GM18868 (cell line): ENCODE results near the gene STN1.
A peak's percentile ranks its signal among the peaks of the same experiment; 100 is the strongest.

Experiments used
- ATAC-seq: cut with Tn5 transposase; IDR thresholded peaks from one replicate; pipeline ENCODE4 v1.9.1; 2021; ENCODE audit warnings: mild to moderate bottlenecking, moderate library complexity; ENCODE audit not compliant: unreplicated experiment

STN1 gene

DNA sequence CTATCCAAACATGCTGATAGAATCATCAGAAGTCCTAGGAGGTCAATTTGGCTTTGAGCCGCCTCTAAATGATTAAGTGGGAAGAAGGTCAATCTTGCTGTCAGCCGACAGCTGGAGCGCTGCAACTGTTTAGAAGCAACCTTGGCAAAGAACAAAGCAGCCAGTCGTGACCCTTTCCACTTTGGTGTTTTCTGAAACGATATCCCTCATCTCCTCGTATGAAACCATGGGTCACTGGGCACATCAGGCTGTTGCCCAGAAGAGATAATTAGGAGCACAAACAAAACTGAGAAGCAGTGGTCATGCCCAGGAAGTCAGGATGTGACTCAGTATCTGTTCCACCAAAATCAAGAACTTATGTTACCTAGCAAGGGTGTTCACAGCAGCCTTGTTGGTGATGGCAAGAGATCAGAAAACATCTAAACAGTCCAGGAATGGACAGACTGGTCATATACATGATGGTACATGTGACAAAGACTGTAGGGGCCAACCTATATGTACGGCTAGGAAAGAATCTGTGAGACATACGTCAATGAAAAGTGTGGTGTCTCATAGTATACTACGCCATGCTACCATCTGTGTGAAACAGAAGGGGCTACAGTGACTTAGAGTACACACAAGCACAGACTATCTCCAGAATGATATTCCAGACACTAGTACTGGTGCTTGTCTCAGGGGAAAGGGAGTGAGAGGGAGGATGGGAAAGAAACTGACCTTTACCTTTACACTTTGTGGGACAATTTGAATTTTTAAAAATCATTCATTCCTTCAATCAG lies 22.4 kb downstream of the STN1 start:
- no peak for ATAC-seq

DNA sequence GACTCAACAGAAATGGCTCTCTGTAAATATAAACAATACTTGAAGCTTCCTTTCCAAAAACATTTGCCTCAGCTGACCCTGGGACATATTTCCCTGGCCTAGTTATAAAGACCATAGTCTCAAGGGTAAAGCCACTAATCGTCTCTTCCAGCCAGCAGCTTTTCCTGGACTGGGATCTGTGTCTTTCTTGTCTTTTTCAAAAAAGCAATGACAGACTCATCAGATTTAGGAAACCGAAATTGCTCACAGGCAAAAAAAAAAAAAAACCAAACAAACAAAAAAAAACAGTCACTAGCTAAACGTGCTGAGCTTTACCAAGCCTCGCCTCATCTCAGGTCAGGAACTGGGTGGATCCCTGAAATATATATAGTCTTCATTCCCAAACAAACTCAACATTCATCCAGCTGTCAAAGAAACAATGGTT lies 23.5 kb downstream of the STN1 start:
- ATAC-seq, result no peak

- ATAC-seq, result no peak
These were observed 24.2 kb downstream of the STN1 start for GRCh38 chr10:103893817-103894216.

- ATAC-seq, result no peak
These were observed 25.8 kb downstream of the STN1 start for GRCh38 chr10:103892181-103892580.

GRCh38 chr10:103890688-103891087 lies 27.3 kb downstream of the STN1 start:
- no peak for ATAC-seq

GRCh38 chr10:103890194-103890658 lies 27.8 kb downstream of the STN1 start:
- no peak for ATAC-seq

DNA sequence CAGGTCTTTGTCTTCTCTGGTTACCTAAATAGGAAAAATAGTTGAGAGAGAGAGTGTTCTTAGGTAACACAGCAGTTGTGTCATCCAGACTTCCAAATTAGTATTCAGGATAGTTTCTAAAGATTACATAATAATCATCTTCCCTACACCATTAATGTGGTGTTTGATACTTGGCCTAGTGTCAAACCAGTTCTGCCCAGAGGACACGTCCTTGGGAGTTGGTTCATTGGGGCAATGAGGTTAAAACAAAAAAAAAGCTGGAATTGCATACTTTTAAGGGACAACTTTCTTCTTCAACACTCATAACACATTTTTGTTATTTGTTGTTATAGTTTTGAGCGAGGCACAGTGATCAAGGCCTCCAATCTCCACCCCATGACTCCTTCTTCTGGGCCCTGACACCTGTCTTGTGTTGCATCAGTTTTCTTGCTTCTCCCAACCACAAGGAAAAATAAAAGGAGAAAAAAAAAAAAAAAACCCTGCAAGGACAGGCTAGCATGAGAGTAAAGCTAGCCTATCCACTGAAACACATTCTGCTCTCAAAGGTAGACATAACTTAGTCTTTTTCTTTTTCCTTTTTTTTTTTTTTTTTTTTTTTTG lies 28.8 kb downstream of the STN1 start:
- ATAC-seq, result no peak

- ATAC-seq, result peak; percentile 69
These were observed 29.7 kb downstream of the STN1 start for GRCh38 chr10:103888113-103888841.

- ATAC-seq, result no peak
These were observed 32.4 kb downstream of the STN1 start for GRCh38 chr10:103885617-103886016.

- ATAC-seq, result no peak
These were observed 33.3 kb downstream of the STN1 start for GRCh38 chr10:103884681-103885139.

- no peak for ATAC-seq
These were observed 35.5 kb downstream of the STN1 start for GRCh38 chr10:103882285-103883007.

GRCh38 chr10:103881416-103882284 lies 36.3 kb downstream of the STN1 start:
- no peak for ATAC-seq

DNA sequence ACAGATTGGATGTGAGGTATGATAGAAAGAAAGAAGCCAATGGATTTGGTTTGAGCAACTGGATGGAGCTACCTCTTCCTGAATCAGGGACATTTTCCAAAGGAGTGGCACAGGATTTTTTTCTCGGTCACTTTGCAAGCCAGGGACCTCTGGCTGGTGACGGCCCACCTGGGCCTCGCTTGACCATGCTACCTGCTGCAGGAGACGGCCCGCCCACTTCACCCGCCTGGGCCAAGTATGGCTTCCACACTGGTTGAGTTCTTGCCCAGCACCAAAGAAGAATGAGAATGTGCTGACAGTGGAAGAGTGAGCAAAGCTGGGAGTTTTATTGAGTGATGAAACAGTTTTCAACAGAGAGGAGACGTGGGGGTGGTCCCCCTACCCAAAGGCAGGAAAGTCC lies 38.2 kb downstream of the STN1 start:
- no peak for ATAC-seq

- ATAC-seq, result no peak
These were observed 38.6 kb downstream of the STN1 start for GRCh38 chr10:103879409-103879808.

GRCh38 chr10:103877861-103878260 lies 40.1 kb downstream of the STN1 start:
- no peak for ATAC-seq

GRCh38 chr10:103876155-103876554 lies 41.8 kb downstream of the STN1 start:
- no peak for ATAC-seq

DNA sequence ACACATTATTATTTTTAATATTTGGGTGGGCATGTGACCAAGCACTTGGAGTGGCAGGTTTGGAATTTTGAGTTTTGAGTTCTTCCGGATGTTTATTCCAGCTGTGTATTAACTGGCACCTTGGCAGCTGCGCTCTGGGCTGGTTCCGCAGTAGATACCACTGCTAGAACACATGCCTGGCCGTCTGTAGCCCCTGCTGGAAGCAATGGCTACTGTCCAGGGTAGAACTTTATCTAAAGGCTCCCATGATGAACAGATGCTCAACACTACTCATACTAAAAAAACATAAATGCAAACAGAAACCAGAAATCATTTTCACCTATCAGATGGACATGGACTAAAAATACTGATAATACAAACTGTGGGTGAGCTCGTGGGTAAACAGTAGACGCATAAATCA lies 43.3 kb downstream of the STN1 start:
- ATAC-seq, result no peak

DNA sequence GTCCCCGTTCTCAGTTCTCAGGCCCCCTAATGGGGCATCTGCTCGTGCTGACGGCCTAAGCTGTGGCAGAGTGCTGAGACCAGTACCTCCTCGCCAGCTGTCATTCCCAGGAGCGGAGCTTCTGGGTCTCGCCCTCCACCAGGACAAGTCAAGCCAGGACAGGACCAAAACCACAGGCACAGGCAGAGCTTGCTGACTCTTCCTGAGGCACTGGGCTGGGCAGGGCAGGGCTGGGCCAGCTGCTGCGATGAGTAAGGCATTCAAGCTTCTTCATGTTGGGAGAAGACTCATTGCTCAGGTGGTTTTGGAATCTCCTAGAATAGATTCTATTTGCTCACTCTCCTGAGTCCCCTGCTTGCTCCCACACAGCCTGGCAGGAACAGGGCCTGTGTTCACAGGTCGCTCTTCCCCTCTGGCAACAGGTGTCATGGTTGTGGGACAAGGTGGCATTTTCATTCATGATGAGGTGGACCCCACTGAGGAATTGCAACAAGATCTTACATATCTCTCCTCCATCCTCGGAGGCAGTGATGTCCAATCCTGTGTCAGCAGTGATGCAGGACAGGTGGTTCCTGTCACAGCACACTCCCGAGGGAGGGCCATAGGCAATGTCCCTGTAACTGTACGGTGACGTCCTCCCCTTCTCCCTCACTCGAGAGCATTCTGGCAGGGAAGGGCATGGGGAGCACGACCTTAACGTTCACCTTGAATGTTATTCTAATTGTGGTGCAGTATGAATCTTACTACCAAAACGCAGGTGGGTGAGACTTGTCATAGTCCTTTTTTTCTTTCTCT lies 45.6 kb downstream of the STN1 start:
- no peak for ATAC-seq

GRCh38 chr10:103871006-103871405 lies 47.0 kb downstream of the STN1 start:
- no peak for ATAC-seq
